Right lobe of liver (tissue), 6 donors: ENCODE results near the gene RTKN. TPM values are rescaled to one million over a fixed set of nuclear protein-coding genes. Genes with fewer than 3 reads are reported as not detected.

ENCODE experiments used
- ATAC-seq, 4 donors: fragments of 200-7000 bp; cut with Tn5 transposase; one replicate each; pipeline ENCODE4 v1.9.1; 2020; ENCODE audit warnings: mild to moderate bottlenecking in 4 of 4, moderate library complexity in 4 of 4
- DNase-seq, 3 donors: peaks; one replicate each; pipeline ENCODE4 v3.0.0-alpha.2; 2020
- H3K27ac ChIP-seq, 3 donors: fragments of 200-600 bp; one replicate each; pipeline ENCODE4 v1.8.0; 2022
- H3K27me3 ChIP-seq, 2 donors: fragments of 200-600 bp; one replicate each; pipeline ENCODE4 v1.8.0; 2022
- H3K36me3 ChIP-seq, 4 donors: fragments of 200-600 bp; sonication (generic) in 1 of 4; one replicate each; pipeline versions ENCODE4 v1.5.1 to v1.8.0; 2017 to 2022; ENCODE audit warnings: control low read depth in 1 of 4
- H3K4me1 ChIP-seq, 4 donors: fragments of 200-600 bp; sonication (generic) in 1 of 4; one replicate each; pipeline versions ENCODE4 v1.5.1 to v1.8.0; 2017 to 2022; ENCODE audit warnings: control low read depth in 1 of 4
- H3K4me3 ChIP-seq, 3 donors: fragments of 200-600 bp; one replicate each; pipeline ENCODE4 v1.8.0; 2022
- H3K9me3 ChIP-seq, 4 donors: fragments of 200-600 bp; sonication (generic) in 1 of 4; one replicate each; pipeline versions ENCODE4 v1.5.1 to v1.8.0; 2017 to 2022; ENCODE audit warnings: control low read depth in 1 of 4
- CTCF ChIP-seq, 4 donors: fragments of 200-600 bp in 3 of 4; fragments of 450-650 bp in 1 of 4; IDR thresholded peaks; one replicate each; pipeline versions ENCODE4 v1.5.1 to v1.8.0; 2016 to 2022; ENCODE audit warnings: antibody characterized with exemption in 4 of 4, mild to moderate bottlenecking in 2 of 4
- POLR2A ChIP-seq: fragments of 450-650 bp; IDR thresholded peaks from one replicate; pipeline ENCODE4 v1.6.1; 2017; ENCODE audit warnings: antibody characterized with exemption, mild to moderate bottlenecking
- WGBS: methylation state at CpG from one replicate; pipeline ENCODE4 v1.1.6; 2018; ENCODE audit warnings: low coverage, low lambda C conversion rate; ENCODE audit not compliant: insufficient coverage; ENCODE audit errors: missing lambda C conversion rate; 5-methylcytosine and 5-hydroxymethylcytosine counted together
- intact Hi-C, 2 donors: fragments of 100-400 bp; cut with DNase I; formaldehyde crosslinking; loops; one replicate each; pipeline versions ENCODE4 v1.11.2 to v1.14.1; 2022
- total RNA-seq, 6 experiments: library from RNA; depleted of rRNA in 2 of 6; stranded (reverse); fragments of >200 nt in 2 of 6; fragmentation: NEBNext Ultra II Directional in 3 of 6; extraction: Animal tissue kit (Norgen Biotek cat#: 25700) in 3 of 6; gene quantifications; one replicate each; pipeline versions ENCODE4 v1.1.0 to v1.2.4, GENCODE V29; 2016 to 2023
- donor health status: DM: no; HTN: yes; CAD: no.
- donor health status: DM: no; HTN: no; CAD: no.
- donor health status: DM: no; HTN: no; CAD: no.
- donor health status: DM: no; HTN: yes; CAD: no.
- donor health status: DM: no; HTN: yes; CAD: no.

Gene RTKN
- total RNA-seq, 6 experiments from 2014 or later = 61.5 to 103 (median 83.0) TPM

GRCh38 chr2:74425523-74425922 lies 16.2 kb downstream of the RTKN start:
- no peak overlapping the region for H3K27ac ChIP-seq
- no peak for DNase-seq
- intact Hi-C loops = no loop called here
- no peaks in the 10 kb centered on the region for H3K9me3 ChIP-seq
- H3K27me3 ChIP-seq = no peaks in the 10 kb centered on the region
- WGBS = 92% methylated on average over 7 of the region's 7 CpGs
- peaks cover 0 to 46% (median 17%) of the 10 kb centered on the region in 4 donors for H3K36me3 ChIP-seq
- TF ChIP-seq POLR2A (no peak), CTCF (IDR thresholded peaks at IDR 0.05) (no peak)
- H3K4me3 ChIP-seq = no peak overlapping the region
- ATAC-seq = peak in 1 of 4 donors; percentile 1
- H3K4me1 ChIP-seq = peaks cover 0 to 30% (median 10%) of the 10 kb centered on the region in 4 donors

- WGBS = 89% methylated on average over 3 of the region's 5 CpGs
- intact Hi-C loops = no loop called here
- Histone ChIP-seq H3K36me3 (peaks cover 0 to 46% (median 17%) of the 10 kb centered on the region in 4 donors), H3K27me3 (no peaks in the 10 kb centered on the region), H3K9me3 (no peaks in the 10 kb centered on the region), H3K4me3 (no peak overlapping the region), H3K4me1 (peaks cover 0 to 25% (median 7%) of the 10 kb centered on the region in 4 donors), H3K27ac (no peak overlapping the region)
- DNase-seq (no peak), ATAC-seq (no peak)
- TF ChIP-seq POLR2A = no peak
- no peak for TF ChIP-seq CTCF (IDR thresholded peaks at IDR 0.05)
Measured at GRCh38 chr2:74424995-74425406, 16.7 kb downstream of the RTKN start.

- TF ChIP-seq POLR2A = no peak
- TF ChIP-seq CTCF (IDR thresholded peaks at IDR 0.05) = no peak
- no peak overlapping the region for H3K4me3 ChIP-seq
- WGBS = 57% methylated on average over 4 of the region's 5 CpGs
- no peak overlapping the region for H3K27ac ChIP-seq
- H3K4me1 ChIP-seq = peaks cover 0 to 20% (median 4%) of the 10 kb centered on the region in 4 donors
- peaks cover 0 to 45% (median 17%) of the 10 kb centered on the region in 4 donors for H3K36me3 ChIP-seq
- DNase-seq = no peak
- ATAC-seq = peak in 2 of 4 donors; percentile 3
- no peaks in the 10 kb centered on the region for H3K27me3 ChIP-seq
- intact Hi-C loops = no loop called here
- no peaks in the 10 kb centered on the region for H3K9me3 ChIP-seq
Measured at GRCh38 chr2:74424139-74424992, 17.4 kb downstream of the RTKN start.

GRCh38 chr2:74423231-74424095 lies 18.3 kb downstream of the RTKN start:
- no peak for ATAC-seq
- DNase-seq = peak in 1 of 3 donors; percentile 49
- Histone ChIP-seq H3K27me3 (no peaks in the 10 kb centered on the region), H3K27ac (no peak overlapping the region), H3K4me3 (no peak overlapping the region), H3K36me3 (peaks cover 0 to 36% (median 12%) of the 10 kb centered on the region in 4 donors), H3K9me3 (no peaks in the 10 kb centered on the region), H3K4me1 (peaks cover 0 to 14% (median 0%) of the 10 kb centered on the region in 4 donors)
- intact Hi-C loops = no loop called here
- WGBS = 57% methylated on average over 4 of the region's 9 CpGs
- TF ChIP-seq POLR2A (no peak), CTCF (IDR thresholded peaks at IDR 0.05) (no peak)
